ENCODE data around the gene RECK. TPM values are rescaled to one million over a fixed set of nuclear protein-coding genes. Genes with fewer than 3 reads are reported as not detected.

RECK gene
- total RNA-seq, 1 donor from 2014 or later = 48.2 TPM

DNA sequence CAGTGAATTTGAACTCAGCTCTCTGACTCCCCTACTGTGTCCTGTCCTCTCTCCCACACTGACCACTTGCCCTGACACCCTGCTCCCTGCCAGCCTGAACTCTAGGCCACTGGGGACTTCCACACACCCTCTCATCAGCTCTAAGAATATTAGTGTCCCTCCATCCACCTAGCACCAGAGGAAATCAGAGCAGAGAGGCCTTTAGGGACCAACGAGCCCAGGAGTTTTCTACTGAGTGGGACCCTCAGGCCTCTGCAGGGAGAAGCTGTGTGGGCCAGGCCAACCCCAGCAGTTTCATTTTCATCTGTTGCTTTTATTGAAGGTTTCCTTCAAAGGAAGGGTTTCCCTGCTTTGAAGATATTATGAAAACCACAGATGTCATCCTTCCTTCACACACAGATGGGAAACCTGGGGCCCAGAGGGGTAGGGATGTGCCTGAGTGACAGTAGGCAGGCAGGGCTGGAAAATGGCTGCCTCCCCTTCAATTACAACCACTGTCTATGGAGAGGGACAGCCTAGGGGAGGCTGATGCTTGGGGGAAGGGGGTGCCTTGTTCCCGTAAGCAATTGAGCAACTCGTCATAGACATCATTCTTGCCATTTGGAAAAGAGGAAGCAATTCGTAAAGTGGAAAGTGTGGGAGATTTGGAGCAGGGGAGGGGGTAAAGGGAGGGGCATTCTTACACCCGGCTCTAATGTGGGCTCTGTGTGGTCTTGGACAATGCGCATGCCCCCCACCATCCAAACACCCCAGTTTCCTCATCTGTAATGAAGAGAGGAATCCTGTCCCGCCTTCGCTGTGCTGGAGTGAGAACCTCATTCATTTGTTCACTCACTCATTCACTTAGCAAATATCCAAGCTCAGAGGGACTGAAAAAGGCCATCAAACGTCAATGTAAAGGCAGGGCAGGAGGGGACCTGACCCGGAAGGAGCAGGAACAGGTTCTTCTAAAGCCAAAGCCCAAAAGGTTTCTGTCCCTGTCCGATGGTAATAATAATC lies 103.7 kb downstream of the RECK start:
- H3K27ac Mint-ChIP-seq (ENCODE audit: unreplicated experiment) = no peak overlapping the region
- H3K4me3 Mint-ChIP-seq (ENCODE audit: unreplicated experiment) = no peak overlapping the region
- DNase-seq (ENCODE audit: low spot score) = no peak
- peaks cover 2% of the 10 kb centered on the region for H3K9me3 Mint-ChIP-seq (ENCODE audit: unreplicated experiment)
- H3K27me3 Mint-ChIP-seq (ENCODE audit: unreplicated experiment) = peaks cover 24% of the 10 kb centered on the region
- H3K36me3 Mint-ChIP-seq (ENCODE audit: low read depth, unreplicated experiment) = peaks cover 9% of the 10 kb centered on the region
- no peak for TF ChIP-seq CTCF (IDR thresholded peaks at IDR 0.05; ENCODE audit: unreplicated experiment)
- H3K4me1 Mint-ChIP-seq (ENCODE audit: unreplicated experiment) = peaks cover 10% of the 10 kb centered on the region

DNA sequence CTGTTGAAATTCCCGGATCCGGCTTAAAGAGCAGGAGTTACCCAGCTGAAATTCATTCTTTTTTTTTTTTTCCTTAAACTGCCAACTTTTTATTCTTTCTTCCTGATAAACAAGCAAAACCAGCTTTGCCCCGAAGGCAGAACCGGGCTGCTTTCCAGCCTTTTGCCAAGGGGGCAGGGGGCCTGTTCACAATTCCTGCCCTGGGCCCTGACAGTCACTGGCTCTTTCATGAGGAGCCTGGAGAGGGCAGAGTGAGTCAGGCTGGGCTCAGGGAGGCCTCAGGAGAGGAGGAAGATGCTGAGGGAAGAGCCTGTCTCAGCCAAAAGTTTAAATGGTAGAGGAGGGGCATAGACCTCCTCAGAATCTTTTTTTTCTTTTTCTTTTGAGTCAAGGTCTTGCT lies 104.6 kb downstream of the RECK start:
- Mint-ChIP-seq H3K4me1 (ENCODE audit: unreplicated experiment) (peaks cover 14% of the 10 kb centered on the region), H3K4me3 (ENCODE audit: unreplicated experiment) (no peak overlapping the region), H3K9me3 (ENCODE audit: unreplicated experiment) (peaks cover 5% of the 10 kb centered on the region), H3K27me3 (ENCODE audit: unreplicated experiment) (peaks cover 22% of the 10 kb centered on the region), H3K36me3 (ENCODE audit: low read depth, unreplicated experiment) (peaks cover 18% of the 10 kb centered on the region), H3K27ac (ENCODE audit: unreplicated experiment) (no peak overlapping the region)
- TF ChIP-seq CTCF (IDR thresholded peaks at IDR 0.05; ENCODE audit: unreplicated experiment) = no peak
- DNase-seq (ENCODE audit: low spot score) = no peak

DNA sequence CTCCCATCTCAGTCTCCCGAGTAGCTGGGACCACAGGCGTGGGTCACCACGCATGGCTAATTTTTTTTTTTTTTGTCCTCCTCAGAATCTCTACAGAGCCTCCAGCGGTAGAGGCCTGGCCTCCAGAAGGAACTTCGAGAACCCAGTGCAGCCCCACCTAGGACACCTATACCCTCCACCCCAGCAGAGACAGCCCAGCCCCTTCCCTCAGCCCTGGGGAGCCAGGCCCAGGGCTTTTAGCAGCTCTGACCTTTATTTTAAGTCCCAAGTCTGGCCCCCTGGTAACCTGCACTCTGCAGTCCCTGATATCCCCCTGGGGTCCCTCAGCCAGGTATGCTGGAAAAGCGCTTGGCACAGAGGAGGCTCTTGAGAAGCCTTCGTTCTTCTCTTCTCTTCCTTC lies 105.0 kb downstream of the RECK start:
- Mint-ChIP-seq H3K4me1 (ENCODE audit: unreplicated experiment) (peaks cover 14% of the 10 kb centered on the region), H3K27me3 (ENCODE audit: unreplicated experiment) (peaks cover 22% of the 10 kb centered on the region), H3K4me3 (ENCODE audit: unreplicated experiment) (no peak overlapping the region)

DNA sequence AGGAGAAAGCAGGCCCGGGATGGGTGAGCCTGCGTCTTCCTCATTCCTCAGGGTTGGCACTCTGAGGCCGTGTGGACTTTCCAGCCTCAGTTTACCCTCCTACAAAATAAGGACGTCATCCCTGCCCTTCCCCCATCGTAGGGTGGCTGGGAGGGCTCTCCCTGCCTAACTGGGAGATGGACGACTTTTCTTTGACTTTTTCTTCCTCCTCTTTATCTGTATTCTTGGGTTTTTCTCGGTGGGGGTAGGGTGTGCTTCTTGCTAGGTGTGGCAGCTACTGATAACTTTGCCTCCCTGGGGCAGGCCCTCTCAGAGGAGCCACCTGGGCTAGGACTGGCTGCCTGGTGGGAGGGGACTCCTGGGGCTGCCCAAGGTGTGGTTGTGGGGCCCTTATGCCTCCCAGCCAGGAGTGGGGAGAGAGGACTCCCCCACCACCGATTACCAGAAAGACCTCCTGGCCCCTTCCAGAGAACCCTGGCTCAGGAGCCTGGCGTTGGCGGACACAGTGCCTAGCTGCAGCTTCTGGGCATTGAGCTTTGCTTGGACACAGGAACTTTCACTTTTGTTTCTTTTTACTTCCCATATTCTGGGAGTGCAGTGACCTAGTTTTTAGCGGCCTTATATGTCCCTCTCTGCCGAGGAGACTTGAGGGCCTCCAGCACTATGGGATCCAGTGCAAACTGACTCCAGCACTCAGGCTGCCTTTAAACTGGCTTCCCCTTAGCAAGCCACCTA lies 106.0 kb downstream of the RECK start:
- Mint-ChIP-seq H3K36me3 (ENCODE audit: low read depth, unreplicated experiment) (peaks cover 22% of the 10 kb centered on the region), H3K9me3 (ENCODE audit: unreplicated experiment) (peaks cover 5% of the 10 kb centered on the region), H3K27ac (ENCODE audit: unreplicated experiment) (no peak overlapping the region), H3K4me1 (ENCODE audit: unreplicated experiment) (peaks cover 7% of the 10 kb centered on the region), H3K27me3 (ENCODE audit: unreplicated experiment) (peaks cover 23% of the 10 kb centered on the region), H3K4me3 (ENCODE audit: unreplicated experiment) (no peak overlapping the region)
- DNase-seq (ENCODE audit: low spot score) = no peak
- no peak for TF ChIP-seq CTCF (IDR thresholded peaks at IDR 0.05; ENCODE audit: unreplicated experiment)

More for the DNA sequence above, 105.0 kb downstream of the RECK start:
- no peak overlapping the region for H3K27ac Mint-ChIP-seq (ENCODE audit: unreplicated experiment)
- H3K9me3 Mint-ChIP-seq (ENCODE audit: unreplicated experiment) = peaks cover 5% of the 10 kb centered on the region
- H3K36me3 Mint-ChIP-seq (ENCODE audit: low read depth, unreplicated experiment) = peaks cover 20% of the 10 kb centered on the region
- no peak for TF ChIP-seq CTCF (IDR thresholded peaks at IDR 0.05; ENCODE audit: unreplicated experiment)
- no peak for DNase-seq (ENCODE audit: low spot score)

All from endothelial cell (in vitro differentiated cells).